Common myeloid progenitor, CD34-positive (primary cell): ENCODE data around the gene S100A4.
"Not testable (repeated sequence)": the region's sequence is repeated elsewhere in the genome, so short reads cannot be mapped to it uniquely, and the experiment has no call there.

Experiments used
- CTCF ChIA-PET: fragments of 350-600 bp; sonication (Branson Sonifier 250); formaldehyde crosslinking; loops from one replicate; lab custom pipeline; 2021; ENCODE audit warnings: antibody characterized with exemption; lab: Charles Lee
- POLR2A ChIA-PET: fragments of 350-600 bp; sonication (Branson Sonifier 250); formaldehyde crosslinking; loops from one replicate; lab custom pipeline; 2021; ENCODE audit warnings: antibody characterized with exemption; lab: Charles Lee
- DNase-seq, 3 donors: peaks; one replicate each; pipeline versions ENCODE4 v3.0.0 to v3.0.0-alpha.2; 2013
- H3K27ac ChIP-seq, 2 experiments: 1 replicate in 1 of 2; 2 replicates in 1 of 2; pipeline ENCODE4 v1.7.0; 2013; ENCODE audit warnings: inconsistent platforms in 2 of 2, low read length in 2 of 2, mild to moderate bottlenecking in 2 of 2, low read depth in 1 of 2, moderate library complexity in 1 of 2; ENCODE audit not compliant: severe bottlenecking in 2 of 2, insufficient read depth in 1 of 2, poor library complexity in 1 of 2
- H3K27me3 ChIP-seq, 5 experiments: replicated peaks in 2 of 5; 1 replicate in 3 of 5; 2 replicates in 2 of 5; pipeline versions ENCODE4 v1.6.1 to v1.7.0; 2013; ENCODE audit warnings: low read length in 4 of 5, mild to moderate bottlenecking in 2 of 5, moderate library complexity in 2 of 5, inconsistent platforms in 1 of 5; ENCODE audit not compliant: insufficient read depth in 5 of 5, control insufficient read depth in 4 of 5
- H3K36me3 ChIP-seq, 4 experiments: 1 replicate in 2 of 4; 2 replicates in 2 of 4; pipeline versions ENCODE4 v1.6.1 to v1.7.0; 2013; ENCODE audit warnings: low read length in 3 of 4, control low read depth in 1 of 4, mild to moderate bottlenecking in 1 of 4; ENCODE audit not compliant: control insufficient read depth in 4 of 4, insufficient read depth in 4 of 4
- H3K4me1 ChIP-seq, 4 experiments: 1 replicate in 3 of 4; 2 replicates in 1 of 4; pipeline versions ENCODE4 v1.6.1 to v1.7.1; 2013; ENCODE audit warnings: low read length in 3 of 4, mild to moderate bottlenecking in 3 of 4, control low read depth in 1 of 4, inconsistent platforms in 1 of 4, moderate library complexity in 1 of 4; ENCODE audit not compliant: control insufficient read depth in 4 of 4, insufficient read depth in 4 of 4; ENCODE audit errors: control extremely low read depth in 1 of 4
- H3K4me3 ChIP-seq, 7 experiments: 1 replicate in 4 of 7; 2 replicates in 3 of 7; pipeline versions ENCODE4 v1.5.1 to v1.7.0; 2013; ENCODE audit warnings: mild to moderate bottlenecking in 7 of 7, low read length in 6 of 7, moderate library complexity in 6 of 7, inconsistent platforms in 2 of 7, low read depth in 2 of 7, control low read depth in 1 of 7; ENCODE audit not compliant: insufficient read depth in 4 of 7, control insufficient read depth in 1 of 7; ENCODE audit errors: extremely low read depth in 1 of 7
- H3K9me3 ChIP-seq, 5 experiments: 1 replicate in 4 of 5; 2 replicates in 1 of 5; pipeline versions ENCODE4 v1.6.1 to v1.7.1; 2013; ENCODE audit warnings: low read length in 4 of 5, mild to moderate bottlenecking in 2 of 5, inconsistent platforms in 1 of 5, low read depth in 1 of 5, moderate library complexity in 1 of 5; ENCODE audit not compliant: control insufficient read depth in 4 of 5, insufficient read depth in 2 of 5; ENCODE audit errors: control extremely low read depth in 1 of 5
- WGBS: methylation state at CpG from one replicate; pipeline ENCODE4 v1.1.5; 2013; ENCODE audit not compliant: insufficient coverage; 5-methylcytosine and 5-hydroxymethylcytosine counted together

The S100A4 gene

DNA sequence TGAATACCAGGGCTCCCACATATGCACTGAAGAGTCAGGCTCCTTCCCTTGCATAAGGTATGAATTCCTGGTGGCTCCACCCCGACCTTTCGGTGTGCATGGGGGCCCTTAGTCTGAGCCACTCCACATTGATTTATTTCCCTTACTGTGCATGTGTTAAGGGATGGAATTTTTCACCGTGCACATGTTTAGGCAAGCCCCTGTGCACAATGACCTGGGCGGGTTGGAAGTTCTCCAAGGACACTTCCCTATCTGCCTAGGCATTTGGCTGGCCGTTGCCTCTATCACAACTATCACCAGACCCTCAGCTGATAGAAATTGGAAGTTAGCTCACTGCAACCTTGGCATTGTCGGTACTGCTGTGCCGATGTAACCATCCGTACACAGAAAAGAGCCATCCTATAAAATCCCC lies 19.5 kb downstream of the S100A4 start:
- Histone ChIP-seq H3K36me3 (no peaks in the 10 kb centered on the region), H3K4me3 (no peak overlapping the region), H3K27me3 (no peaks in the 10 kb centered on the region), H3K9me3 (no peaks in the 10 kb centered on the region), H3K27ac (no peak overlapping the region), H3K4me1 (peaks cover 0 to 17% (median 4%) of the 10 kb centered on the region in 4 experiments)
- ChIA-PET POLR2A (no interaction called here), CTCF (interaction anchor here (1.0 to 4.2 kb wide), 8 partner anchors 9 to 101 kb away, joined by 3 to 22 read pairs (median 8); partner anchors contain the start of genes S100A13 and S100A6)
- WGBS, result 25% methylated on average over 6 of the region's 8 CpGs
- DNase-seq, result no peak

DNA sequence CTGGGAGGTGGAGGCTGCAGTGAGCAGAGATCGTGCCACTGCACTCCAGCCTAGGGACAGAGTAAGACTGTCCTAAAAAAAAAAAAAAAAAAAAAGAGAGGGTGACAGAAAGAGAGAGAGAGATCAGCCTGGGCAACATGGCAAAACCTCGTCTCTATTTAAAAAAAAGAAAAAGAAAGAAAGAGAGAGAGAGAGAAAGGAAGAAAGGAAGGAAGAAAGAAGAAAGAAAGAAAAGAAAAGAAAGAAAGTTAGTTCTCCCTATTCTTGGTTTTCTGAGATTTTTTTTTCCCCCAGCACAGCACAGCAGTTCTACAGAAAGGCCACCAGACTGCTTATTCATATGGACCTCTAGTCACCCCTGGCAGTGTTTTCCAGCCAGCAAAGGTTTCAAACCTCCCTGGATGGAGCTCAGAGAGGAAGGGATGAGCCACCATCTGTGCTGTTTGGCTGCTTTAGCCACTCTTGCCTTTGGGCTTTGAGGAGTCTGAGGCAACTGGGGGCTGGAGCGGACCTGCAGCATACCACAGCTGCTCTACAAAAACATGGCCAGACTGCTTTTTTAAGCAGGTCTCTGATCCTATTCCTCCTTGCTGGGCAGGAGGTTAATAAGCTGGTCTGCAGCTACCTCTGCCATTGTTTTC lies 20.4 kb downstream of the S100A4 start:
- Histone ChIP-seq H3K9me3 (no peaks in the 10 kb centered on the region), H3K27ac (no peak overlapping the region), H3K36me3 (no peaks in the 10 kb centered on the region), H3K27me3 (no peaks in the 10 kb centered on the region), H3K4me3 (no peak overlapping the region), H3K4me1 (peaks cover 0 to 17% (median 4%) of the 10 kb centered on the region in 4 experiments)
- POLR2A ChIA-PET, result interaction anchor here (0.6 to 0.8 kb wide), 2 partner anchors 9 to 39 kb away, joined by 3 to 4 read pairs; no protein-coding TSS in a partner anchor
- 57% methylated on average over 3 of the region's 3 CpGs for WGBS
- CTCF ChIA-PET, result interaction anchor here (1.0 to 4.2 kb wide), 10 partner anchors 8 to 102 kb away, joined by 3 to 22 read pairs (median 8); partner anchors contain the start of genes S100A13 and S100A6
- no peak for DNase-seq

DNA sequence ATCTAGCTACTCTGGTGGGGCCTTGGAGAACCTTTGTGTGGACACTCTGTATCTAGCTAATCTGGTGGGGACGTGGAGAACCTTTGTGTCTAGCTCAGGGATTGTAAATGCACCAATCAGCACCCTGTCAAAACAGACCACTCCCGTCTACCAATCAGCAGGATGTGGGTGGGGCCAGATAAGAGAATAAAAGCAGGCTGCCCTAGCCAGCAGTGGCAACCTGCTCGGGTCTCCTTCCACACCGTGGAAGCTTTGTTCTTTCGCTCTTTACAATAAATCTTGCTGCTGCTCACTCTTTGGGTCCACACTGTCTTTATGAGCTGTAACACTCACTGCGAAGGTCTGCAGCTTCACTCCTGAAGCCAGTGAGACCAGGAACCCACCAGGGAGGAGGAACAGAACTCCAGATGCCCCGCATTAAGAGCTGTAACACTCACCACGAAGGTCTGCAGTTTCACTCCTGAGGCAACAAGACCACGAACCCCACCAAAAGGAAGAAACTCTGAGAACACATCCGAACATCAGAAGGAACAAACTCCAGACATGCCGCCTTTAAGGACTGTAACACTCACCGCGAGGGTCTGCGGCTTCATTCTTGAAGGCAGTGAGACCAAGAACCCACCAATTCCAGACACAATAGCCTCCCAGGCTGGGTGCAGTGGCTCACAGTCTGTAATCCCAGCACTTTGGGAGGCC lies 23.1 kb downstream of the S100A4 start:
- H3K27me3 ChIP-seq, H3K4me3 ChIP-seq, DNase-seq, H3K27ac ChIP-seq, H3K9me3 ChIP-seq, POLR2A ChIA-PET, H3K36me3 ChIP-seq: not testable (repeated sequence)
- 52% methylated on average over 9 of the region's 14 CpGs for WGBS
- CTCF ChIA-PET, result interaction anchor here (0.8 to 2.8 kb wide), 6 partner anchors 9 to 47 kb away, joined by 3 to 19 read pairs (median 3); no protein-coding TSS in a partner anchor
- peaks cover 0 to 27% (median 13%) of the 10 kb centered on the region in 4 experiments for H3K4me1 ChIP-seq

DNA sequence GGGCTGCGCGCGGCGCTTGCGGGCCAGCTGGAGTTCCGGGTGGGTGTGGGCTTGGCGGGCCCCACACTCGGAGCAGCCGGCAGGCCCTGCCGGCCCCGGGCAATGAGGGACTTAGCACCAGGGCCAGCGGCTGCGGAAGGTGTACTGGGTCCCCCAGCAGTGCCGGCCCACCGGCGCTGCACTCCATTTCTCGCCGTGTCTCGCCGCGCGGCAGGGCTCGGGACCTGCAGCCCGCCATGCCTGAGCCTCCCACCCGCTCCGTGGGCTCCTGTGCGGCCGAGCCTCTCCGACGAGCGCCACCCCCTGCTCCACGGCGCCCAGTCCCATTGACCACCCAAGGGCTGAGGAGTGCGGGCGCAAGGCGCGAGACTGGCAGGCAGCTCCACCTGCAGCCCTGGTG lies 23.8 kb downstream of the S100A4 start:
- H3K9me3 ChIP-seq, H3K36me3 ChIP-seq, POLR2A ChIA-PET, H3K4me3 ChIP-seq, H3K27me3 ChIP-seq, DNase-seq, H3K27ac ChIP-seq: not testable (repeated sequence)
- WGBS, result 99% methylated on average over 29 of the region's 37 CpGs
- CTCF ChIA-PET, result interaction anchor here (0.8 to 3.4 kb wide), 8 partner anchors 11 to 105 kb away, joined by 3 to 19 read pairs (median 6); partner anchors contain the start of genes S100A13 and S100A6
- peaks cover 0 to 25% (median 13%) of the 10 kb centered on the region in 4 experiments for H3K4me1 ChIP-seq

DNA sequence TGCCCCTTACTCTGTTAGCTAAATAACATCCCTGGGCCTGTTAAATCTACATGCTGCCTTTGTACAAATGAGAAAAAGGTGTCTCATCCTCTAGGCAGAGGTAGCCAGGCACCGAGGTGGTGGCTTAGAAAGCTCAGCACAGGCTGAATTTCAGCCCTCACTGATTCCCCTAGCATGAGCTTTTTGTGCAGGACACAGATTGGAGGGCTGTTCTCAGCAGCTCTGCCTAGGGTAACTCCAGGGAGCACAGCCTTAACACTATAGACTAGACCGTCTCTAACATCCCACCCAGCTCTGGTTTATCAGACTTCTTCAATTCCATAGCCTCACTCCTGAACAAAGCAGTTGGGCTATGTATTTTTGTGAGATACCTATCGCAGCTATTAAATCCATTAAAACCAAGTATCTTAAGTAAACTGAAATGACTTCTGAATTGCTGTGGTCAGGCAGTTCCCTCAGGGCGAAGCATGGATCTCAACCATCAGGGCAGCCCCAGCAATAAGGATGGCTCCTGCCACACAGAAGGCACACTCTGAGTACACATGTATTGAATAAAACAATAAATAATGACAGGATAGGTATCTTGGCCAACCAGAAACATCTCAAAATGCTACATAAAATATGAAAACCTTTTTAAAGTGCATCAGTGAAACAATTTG lies 24.7 kb downstream of the S100A4 start:
- 91% methylated on average over 3 of the region's 4 CpGs for WGBS
- ChIA-PET CTCF (interaction anchor here (0.9 to 3.4 kb wide), 12 partner anchors 9 to 167 kb away, joined by 3 to 19 read pairs (median 6); partner anchors contain the start of genes S100A13 and S100A6), POLR2A (interaction anchor here (0.6 kb wide), 1 partner anchor 286 kb away, joined by 3 read pairs; no protein-coding TSS in a partner anchor)
- Histone ChIP-seq H3K4me3 (no peak overlapping the region), H3K9me3 (no peaks in the 10 kb centered on the region), H3K36me3 (no peaks in the 10 kb centered on the region), H3K27ac (no peak overlapping the region), H3K4me1 (peaks cover 0 to 28% (median 12%) of the 10 kb centered on the region in 4 experiments), H3K27me3 (no peaks in the 10 kb centered on the region)
- DNase-seq, result no peak

DNA sequence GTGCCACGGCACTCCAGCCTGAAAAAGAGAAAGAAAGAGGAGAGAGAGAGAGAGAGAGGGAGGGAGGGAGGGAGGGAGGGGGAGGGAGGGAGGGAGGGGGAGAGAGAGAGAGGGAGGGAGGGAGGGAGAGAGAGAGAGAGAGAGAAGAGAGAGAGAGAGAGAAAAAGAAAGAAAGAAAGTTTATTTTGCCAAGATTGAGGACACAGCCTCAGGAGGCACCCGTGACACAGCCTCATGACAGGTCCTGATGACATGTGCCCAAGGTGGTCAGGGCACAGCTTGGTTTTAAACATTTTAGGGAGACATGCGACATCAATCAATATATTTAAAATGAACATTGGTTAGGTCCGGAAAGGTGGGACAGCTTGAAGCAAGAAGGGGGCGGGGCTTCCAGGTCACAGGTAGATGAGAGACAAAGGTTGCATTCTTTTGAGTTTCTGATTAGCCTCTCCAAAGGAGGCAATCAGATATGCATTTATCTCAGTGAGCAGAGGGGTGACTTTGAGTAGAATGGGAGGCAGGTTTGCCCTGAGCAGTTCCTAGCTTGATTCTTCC lies 25.4 kb downstream of the S100A4 start:
- H3K27me3 ChIP-seq, H3K4me3 ChIP-seq, H3K36me3 ChIP-seq, DNase-seq, H3K9me3 ChIP-seq, POLR2A ChIA-PET, H3K27ac ChIP-seq: not testable (repeated sequence)
- peaks cover 0 to 30% (median 16%) of the 10 kb centered on the region in 4 experiments for H3K4me1 ChIP-seq
- CTCF ChIA-PET, result interaction anchor here (0.9 to 3.4 kb wide), 11 partner anchors 9 to 166 kb away, joined by 3 to 19 read pairs (median 7); partner anchors contain the start of genes S100A13 and S100A6
- WGBS, result 100% methylated on average over 1 of the region's 5 CpGs
